G401 (cell line): ENCODE data around the gene OR7C1. TPM values are rescaled to one million over a fixed set of nuclear protein-coding genes. Genes with fewer than 3 reads are reported as not detected.
"Not testable (repeated sequence)": the region's sequence is repeated elsewhere in the genome, so short reads cannot be mapped to it uniquely, and the experiment has no call there.

Source experiments
- DNase-seq: peaks from one replicate; pipeline ENCODE4 v3.0.0-alpha.2; 2015; ENCODE audit warnings: low spot score
- in situ Hi-C: cut with HindIII; loops from 2 replicates; pipeline ENCODE4 v1.10.0; 2016; ENCODE audit warnings: low sequenced_read_pairs, mixed read lengths
- total RNA-seq: library from RNA; depleted of rRNA; stranded (reverse); fragments of >200 nt; shearing (Covaris generic); gene quantifications from 2 replicates; pipeline ENCODE4 v1.2.3, GENCODE V29; 2014; rRNA removed

The OR7C1 gene
- total RNA-seq, 1 experiment from 2014 or later, result not detected

GRCh38 chr19:14770136-14770535 lies 64.8 kb downstream of the OR7C1 start:
- in situ Hi-C loops, result no loop called here
- no peak for DNase-seq

- DNase-seq, result no peak
- in situ Hi-C loops, result no loop called here
Measured at GRCh38 chr19:14769201-14769600, 65.8 kb downstream of the OR7C1 start.

GRCh38 chr19:14768001-14768400 lies 67.0 kb downstream of the OR7C1 start:
- DNase-seq, result no peak
- in situ Hi-C loops, result no loop called here

- in situ Hi-C loops, result no loop called here
- DNase-seq, result no peak
Measured at GRCh38 chr19:14767466-14767971, 67.5 kb downstream of the OR7C1 start.

- in situ Hi-C loops, DNase-seq: not testable (repeated sequence)
Measured at GRCh38 chr19:14765841-14766240, 69.1 kb downstream of the OR7C1 start.

GRCh38 chr19:14765403-14765802 lies 69.6 kb downstream of the OR7C1 start:
- in situ Hi-C loops, DNase-seq: not testable (repeated sequence)

GRCh38 chr19:14764401-14764800 lies 70.6 kb downstream of the OR7C1 start:
- no peak for DNase-seq
- in situ Hi-C loops, result no loop called here

- in situ Hi-C loops, result no loop called here
- no peak for DNase-seq
Measured at GRCh38 chr19:14763497-14764145, 71.4 kb downstream of the OR7C1 start.

GRCh38 chr19:14762111-14762510 lies 72.9 kb downstream of the OR7C1 start:
- in situ Hi-C loops, result no loop called here
- no peak for DNase-seq

- no peak for DNase-seq
- in situ Hi-C loops, result no loop called here
Measured at GRCh38 chr19:14761607-14762006, 73.4 kb downstream of the OR7C1 start.

GRCh38 chr19:14758816-14759215 lies 76.2 kb downstream of the OR7C1 start:
- no peak for DNase-seq
- in situ Hi-C loops, result no loop called here

- DNase-seq, result no peak
- in situ Hi-C loops, result no loop called here
Measured at GRCh38 chr19:14748601-14749000, 86.4 kb downstream of the OR7C1 start.

Other genes with a start within 250 kb of the OR7C1 start
- gene ADGRE3, start 160.3 kb downstream of the OR7C1 start, total RNA-seq, result not detected in 2 replicates
- gene ZNF333, start 145.1 kb downstream of the OR7C1 start, total RNA-seq, result 8.8 and 9.8 TPM in 2 replicates
- not detected in 2 replicates for gene ADGRE2, start 56.6 kb downstream of the OR7C1 start, total RNA-seq
- not detected in 2 replicates for gene OR7A5, start within 50 bp of the OR7C1 start, total RNA-seq
- not detected in 2 replicates for gene OR7A10, start 13.7 kb upstream of the OR7C1 start, total RNA-seq
- not detected in 2 replicates for gene OR7A17, start 50.9 kb upstream of the OR7C1 start, total RNA-seq
- gene OR7C2, start 106.3 kb upstream of the OR7C1 start, total RNA-seq, result not detected in 2 replicates
- gene SLC1A6, start 144.7 kb upstream of the OR7C1 start, total RNA-seq, result 3.7 TPM in 1 of 2 replicates, not detected in the other
- not detected in 2 replicates for gene CASP14, start 214.3 kb upstream of the OR7C1 start, total RNA-seq
- gene OR1I1, start 247.0 kb upstream of the OR7C1 start, total RNA-seq, result not detected in 2 replicates